ENCODE data around the gene DPYSL4.

DPYSL4 gene

GRCh38 chr10:132209130-132209529, 22.4 kb downstream of the DPYSL4 start:
- H2BK12ac ChIP-seq (ENCODE audit: low read length) = no peak overlapping the region
- H3K79me1 ChIP-seq (ENCODE audit: low read length) = no peaks in the 10 kb centered on the region
- H3K79me2 ChIP-seq (ENCODE audit: control insufficient read depth, insufficient read depth, low read length, poor library complexity) = no peaks in the 10 kb centered on the region
- H2AK5ac ChIP-seq (ENCODE audit: low read length) = no peak overlapping the region
- peaks cover 9% of the 10 kb centered on the region for H3K9me3 ChIP-seq (ENCODE audit: insufficient read depth, low read depth, low read length)
- no peaks in the 10 kb centered on the region for H3K4me1 ChIP-seq (ENCODE audit: control insufficient read depth in 1 of 2, insufficient read depth in 2 of 2, low read length in 2 of 2)
- no peak for DNase-seq
- H3K14ac ChIP-seq (ENCODE audit: low read length) = no peak overlapping the region
- H3K18ac ChIP-seq (ENCODE audit: low read length) = no peak overlapping the region
- WGBS (ENCODE audit: extremely low coverage, insufficient coverage, insufficient read length) = no CpG with 5 or more reads among the region's 14 CpGs
- no peak overlapping the region for H3K27ac ChIP-seq (ENCODE audit: low read depth, low read length)
- H3K36me3 ChIP-seq (ENCODE audit: control insufficient read depth in 1 of 2, insufficient read depth in 2 of 2, low read length in 2 of 2) = no peaks in the 10 kb centered on the region
- no peak overlapping the region for H4K91ac ChIP-seq (ENCODE audit: low read depth, low read length)
- H4K12ac ChIP-seq (ENCODE audit: low read depth, low read length) = no peak overlapping the region
- H3K4ac ChIP-seq (ENCODE audit: low read depth, low read length) = no peak overlapping the region
- no peak overlapping the region for H3K4me3 ChIP-seq (ENCODE audit: low read depth, low read length)
- H2BK120ac ChIP-seq (ENCODE audit: insufficient read depth, low read length, poor library complexity) = no peak overlapping the region
- no peak overlapping the region for H3K9ac ChIP-seq (ENCODE audit: low read length)
- H3K27me3 ChIP-seq (ENCODE audit: insufficient read depth, low read length) = no peaks in the 10 kb centered on the region
- H3K23ac ChIP-seq (ENCODE audit: low read length) = no peak overlapping the region
- no peak overlapping the region for H2AFZ ChIP-seq (ENCODE audit: insufficient read depth, low read length, poor library complexity)
- no peak overlapping the region for H2BK5ac ChIP-seq (ENCODE audit: low read depth, low read length, poor library complexity)
- no peak overlapping the region for H3K4me2 ChIP-seq (ENCODE audit: low read length)
- no peak overlapping the region for H4K8ac ChIP-seq (ENCODE audit: low read depth, low read length)

GRCh38 chr10:132209978-132210530, 23.3 kb downstream of the DPYSL4 start:
- no peak overlapping the region for H4K8ac ChIP-seq (ENCODE audit: low read depth, low read length)
- H3K4me3 ChIP-seq (ENCODE audit: low read depth, low read length) = no peak overlapping the region
- H3K36me3 ChIP-seq (ENCODE audit: control insufficient read depth in 1 of 2, insufficient read depth in 2 of 2, low read length in 2 of 2) = no peaks in the 10 kb centered on the region
- no peak for DNase-seq
- no peak overlapping the region for H3K4me2 ChIP-seq (ENCODE audit: low read length)
- H2BK12ac ChIP-seq (ENCODE audit: low read length) = no peak overlapping the region
- no peak overlapping the region for H3K23ac ChIP-seq (ENCODE audit: low read length)
- no peaks in the 10 kb centered on the region for H3K79me2 ChIP-seq (ENCODE audit: control insufficient read depth, insufficient read depth, low read length, poor library complexity)
- H2AK5ac ChIP-seq (ENCODE audit: low read length) = no peak overlapping the region
- H3K27ac ChIP-seq (ENCODE audit: low read depth, low read length) = no peak overlapping the region
- WGBS (ENCODE audit: extremely low coverage, insufficient coverage, insufficient read length) = no CpG with 5 or more reads among the region's 23 CpGs
- H3K9me3 ChIP-seq (ENCODE audit: insufficient read depth, low read depth, low read length) = peaks cover 13% of the 10 kb centered on the region
- no peak overlapping the region for H3K14ac ChIP-seq (ENCODE audit: low read length)
- H3K18ac ChIP-seq (ENCODE audit: low read length) = no peak overlapping the region
- H3K4me1 ChIP-seq (ENCODE audit: control insufficient read depth in 1 of 2, insufficient read depth in 2 of 2, low read length in 2 of 2) = no peaks in the 10 kb centered on the region
- no peak overlapping the region for H4K91ac ChIP-seq (ENCODE audit: low read depth, low read length)
- no peak overlapping the region for H2AFZ ChIP-seq (ENCODE audit: insufficient read depth, low read length, poor library complexity)
- H2BK120ac ChIP-seq (ENCODE audit: insufficient read depth, low read length, poor library complexity) = no peak overlapping the region
- no peaks in the 10 kb centered on the region for H3K79me1 ChIP-seq (ENCODE audit: low read length)
- H4K12ac ChIP-seq (ENCODE audit: low read depth, low read length) = no peak overlapping the region
- H3K9ac ChIP-seq (ENCODE audit: low read length) = no peak overlapping the region
- no peak overlapping the region for H2BK5ac ChIP-seq (ENCODE audit: low read depth, low read length, poor library complexity)
- H3K27me3 ChIP-seq (ENCODE audit: insufficient read depth, low read length) = no peaks in the 10 kb centered on the region
- H3K4ac ChIP-seq (ENCODE audit: low read depth, low read length) = no peak overlapping the region

GRCh38 chr10:132210766-132211165, 24.0 kb downstream of the DPYSL4 start:
- Histone ChIP-seq H3K27me3 (ENCODE audit: insufficient read depth, low read length) (no peaks in the 10 kb centered on the region), H3K79me1 (ENCODE audit: low read length) (no peaks in the 10 kb centered on the region), H3K4me3 (ENCODE audit: low read depth, low read length) (no peak overlapping the region), H3K18ac (ENCODE audit: low read length) (no peak overlapping the region), H3K9ac (ENCODE audit: low read length) (no peak overlapping the region), H2BK120ac (ENCODE audit: insufficient read depth, low read length, poor library complexity) (no peak overlapping the region), H2BK12ac (ENCODE audit: low read length) (no peak overlapping the region), H3K23ac (ENCODE audit: low read length) (no peak overlapping the region), H3K27ac (ENCODE audit: low read depth, low read length) (no peak overlapping the region), H4K12ac (ENCODE audit: low read depth, low read length) (no peak overlapping the region), H3K4ac (ENCODE audit: low read depth, low read length) (no peak overlapping the region), H3K4me2 (ENCODE audit: low read length) (no peak overlapping the region), H2BK5ac (ENCODE audit: low read depth, low read length, poor library complexity) (no peak overlapping the region), H3K36me3 (ENCODE audit: control insufficient read depth in 1 of 2, insufficient read depth in 2 of 2, low read length in 2 of 2) (no peaks in the 10 kb centered on the region), H4K91ac (ENCODE audit: low read depth, low read length) (no peak overlapping the region), H2AFZ (ENCODE audit: insufficient read depth, low read length, poor library complexity) (no peak overlapping the region), H3K4me1 (ENCODE audit: control insufficient read depth in 1 of 2, insufficient read depth in 2 of 2, low read length in 2 of 2) (no peaks in the 10 kb centered on the region), H3K14ac (ENCODE audit: low read length) (no peak overlapping the region), H4K8ac (ENCODE audit: low read depth, low read length) (no peak overlapping the region), H3K9me3 (ENCODE audit: insufficient read depth, low read depth, low read length) (peaks cover 14% of the 10 kb centered on the region), H2AK5ac (ENCODE audit: low read length) (no peak overlapping the region), H3K79me2 (ENCODE audit: control insufficient read depth, insufficient read depth, low read length, poor library complexity) (no peaks in the 10 kb centered on the region)
- WGBS (ENCODE audit: extremely low coverage, insufficient coverage, insufficient read length) = no CpG with 5 or more reads among the region's 14 CpGs
- no peak for DNase-seq

- no peaks in the 10 kb centered on the region for H3K79me1 ChIP-seq (ENCODE audit: low read length)
- H2AFZ ChIP-seq (ENCODE audit: insufficient read depth, low read length, poor library complexity) = no peak overlapping the region
- no peak overlapping the region for H3K4me2 ChIP-seq (ENCODE audit: low read length)
- H3K27ac ChIP-seq (ENCODE audit: low read depth, low read length) = no peak overlapping the region
- no peaks in the 10 kb centered on the region for H3K27me3 ChIP-seq (ENCODE audit: insufficient read depth, low read length)
- no peak overlapping the region for H2BK5ac ChIP-seq (ENCODE audit: low read depth, low read length, poor library complexity)
- no peak overlapping the region for H3K18ac ChIP-seq (ENCODE audit: low read length)
- H3K79me2 ChIP-seq (ENCODE audit: control insufficient read depth, insufficient read depth, low read length, poor library complexity) = no peaks in the 10 kb centered on the region
- no CpG with 5 or more reads among the region's 14 CpGs for WGBS (ENCODE audit: extremely low coverage, insufficient coverage, insufficient read length)
- H3K4me1 ChIP-seq (ENCODE audit: control insufficient read depth in 1 of 2, insufficient read depth in 2 of 2, low read length in 2 of 2) = no peaks in the 10 kb centered on the region
- H3K4me3 ChIP-seq (ENCODE audit: low read depth, low read length) = no peak overlapping the region
- no peak overlapping the region for H3K4ac ChIP-seq (ENCODE audit: low read depth, low read length)
- H3K14ac ChIP-seq (ENCODE audit: low read length) = no peak overlapping the region
- no peak overlapping the region for H3K9ac ChIP-seq (ENCODE audit: low read length)
- H4K91ac ChIP-seq (ENCODE audit: low read depth, low read length) = no peak overlapping the region
- peaks cover 14% of the 10 kb centered on the region for H3K9me3 ChIP-seq (ENCODE audit: insufficient read depth, low read depth, low read length)
- no peak overlapping the region for H2AK5ac ChIP-seq (ENCODE audit: low read length)
- DNase-seq = no peak
- H4K8ac ChIP-seq (ENCODE audit: low read depth, low read length) = no peak overlapping the region
- no peak overlapping the region for H2BK12ac ChIP-seq (ENCODE audit: low read length)
- H3K36me3 ChIP-seq (ENCODE audit: control insufficient read depth in 1 of 2, insufficient read depth in 2 of 2, low read length in 2 of 2) = no peaks in the 10 kb centered on the region
- no peak overlapping the region for H3K23ac ChIP-seq (ENCODE audit: low read length)
- H2BK120ac ChIP-seq (ENCODE audit: insufficient read depth, low read length, poor library complexity) = no peak overlapping the region
- H4K12ac ChIP-seq (ENCODE audit: low read depth, low read length) = no peak overlapping the region
Observed at GRCh38 chr10:132211246-132211645, 24.5 kb downstream of the DPYSL4 start.
